Thymus (tissue), 11 donors: ENCODE measurements around the gene SLC4A5. TPM values are rescaled to one million over a fixed set of nuclear protein-coding genes. Genes with fewer than 3 reads are reported as not detected.

Experiments
- DNase-seq, 9 donors: peaks; one replicate each; pipeline ENCODE4 v3.0.0-alpha.2; 2013; ENCODE audit warnings: low spot score in 9 of 9, low read depth in 6 of 9, missing footprints in 1 of 9
- H3K27ac ChIP-seq, 2 donors: one replicate each; pipeline ENCODE4 v1.5.1; 2013; ENCODE audit warnings: control low read depth in 1 of 2, low read depth in 1 of 2, low read length in 1 of 2, mild to moderate bottlenecking in 1 of 2, moderate library complexity in 1 of 2
- H3K27me3 ChIP-seq, 2 donors: one replicate each; pipeline ENCODE4 v1.5.1; 2013; ENCODE audit warnings: low read length in 1 of 2; ENCODE audit not compliant: control insufficient read depth in 2 of 2, insufficient read depth in 1 of 2
- H3K36me3 ChIP-seq, 2 donors: one replicate each; pipeline ENCODE4 v1.5.1; 2013; ENCODE audit warnings: low read length in 1 of 2, mild to moderate bottlenecking in 1 of 2, moderate library complexity in 1 of 2; ENCODE audit not compliant: control insufficient read depth in 2 of 2, insufficient read depth in 2 of 2
- H3K4me1 ChIP-seq, 2 donors: one replicate each; pipeline ENCODE4 v1.5.1; 2013; ENCODE audit warnings: low read length in 2 of 2; ENCODE audit not compliant: control insufficient read depth in 2 of 2, insufficient read depth in 2 of 2
- H3K4me3 ChIP-seq, 2 donors: one replicate each; pipeline ENCODE4 v1.5.1; 2013; ENCODE audit warnings: low read length in 2 of 2, control low read depth in 1 of 2, mild to moderate bottlenecking in 1 of 2
- H3K9me3 ChIP-seq, 2 donors: one replicate each; pipeline ENCODE4 v1.5.1; 2013; ENCODE audit warnings: low read length in 1 of 2, mild to moderate bottlenecking in 1 of 2; ENCODE audit not compliant: control insufficient read depth in 2 of 2, insufficient read depth in 1 of 2
- WGBS: extraction: QIAGEN DNeasy Blood & Tissue Kit; methylation state at CpG from one replicate; pipeline ENCODE4 v1.1.7; 2013; 5-methylcytosine and 5-hydroxymethylcytosine counted together
- polyA plus RNA-seq: library from polyadenylated mRNA; stranded (reverse); fragments of 200-250 nt; gene quantifications from one replicate; pipeline ENCODE4 v1.2.3, GENCODE V29; 2013
- total RNA-seq: library from RNA; stranded (reverse); fragments of 120-200 nt; gene quantifications from one replicate; pipeline ENCODE4 v1.2.4, GENCODE V29; 2013
- donor health status: healthy.

SLC4A5 gene
- total and polyA plus RNA-seq, 2 donors = 0.85 to 2.5 TPM

- H3K27me3 ChIP-seq = no peaks in the 10 kb centered on the region
- H3K9me3 ChIP-seq = no peaks in the 10 kb centered on the region
- H3K27ac ChIP-seq = no peak overlapping the region
- DNase-seq = no peak
- WGBS = 97% methylated on average over 7 of the region's 7 CpGs
- no peaks in the 10 kb centered on the region for H3K4me1 ChIP-seq
- peaks cover 65% of the 10 kb centered on the region in 2 donors for H3K36me3 ChIP-seq
- H3K4me3 ChIP-seq = no peak overlapping the region
Observed at GRCh38 chr2:74369976-74370375, 26.8 kb upstream of the SLC4A5 start.

- peaks cover 74 to 80% of the 10 kb centered on the region in 2 donors for H3K36me3 ChIP-seq
- H3K9me3 ChIP-seq = no peaks in the 10 kb centered on the region
- H3K27me3 ChIP-seq = no peaks in the 10 kb centered on the region
- no peak overlapping the region for H3K27ac ChIP-seq
- DNase-seq = no peak
- WGBS = 96% methylated on average over 5 of the region's 5 CpGs
- no peaks in the 10 kb centered on the region for H3K4me1 ChIP-seq
- no peak overlapping the region for H3K4me3 ChIP-seq
Observed at GRCh38 chr2:74368499-74368898, 25.3 kb upstream of the SLC4A5 start.

- Histone ChIP-seq H3K4me1 (no peaks in the 10 kb centered on the region), H3K4me3 (no peak overlapping the region), H3K9me3 (no peaks in the 10 kb centered on the region), H3K36me3 (peaks cover 80 to 87% of the 10 kb centered on the region in 2 donors), H3K27ac (no peak overlapping the region), H3K27me3 (no peaks in the 10 kb centered on the region)
- WGBS = 99% methylated on average over 7 of the region's 7 CpGs
- DNase-seq = no peak
Observed at GRCh38 chr2:74367789-74368188, 24.6 kb upstream of the SLC4A5 start.

GRCh38 chr2:74366036-74366435 lies 22.8 kb upstream of the SLC4A5 start:
- H3K27ac ChIP-seq = no peak overlapping the region
- DNase-seq = no peak
- peaks cover 93 to 99% of the 10 kb centered on the region in 2 donors for H3K36me3 ChIP-seq
- no peaks in the 10 kb centered on the region for H3K9me3 ChIP-seq
- WGBS = over 99% methylated on average over 3 of the region's 3 CpGs
- H3K4me3 ChIP-seq = no peak overlapping the region
- no peaks in the 10 kb centered on the region for H3K27me3 ChIP-seq
- no peaks in the 10 kb centered on the region for H3K4me1 ChIP-seq

- Histone ChIP-seq H3K36me3 (peaks cover 90 to 98% of the 10 kb centered on the region in 2 donors), H3K9me3 (no peaks in the 10 kb centered on the region), H3K27me3 (no peaks in the 10 kb centered on the region), H3K27ac (no peak overlapping the region), H3K4me1 (no peaks in the 10 kb centered on the region), H3K4me3 (no peak overlapping the region)
- no peak for DNase-seq
- WGBS = 97% methylated on average over 8 of the region's 8 CpGs
Observed at GRCh38 chr2:74364533-74365505, 21.6 kb upstream of the SLC4A5 start.

- Histone ChIP-seq H3K9me3 (no peaks in the 10 kb centered on the region), H3K36me3 (peaks cover 75 to 88% of the 10 kb centered on the region in 2 donors), H3K4me3 (no peak overlapping the region), H3K4me1 (no peaks in the 10 kb centered on the region), H3K27me3 (no peaks in the 10 kb centered on the region), H3K27ac (no peak overlapping the region)
- 96% methylated on average over 11 of the region's 11 CpGs for WGBS
- DNase-seq = no peak
Observed at GRCh38 chr2:74361327-74361726, 18.1 kb upstream of the SLC4A5 start.

- Histone ChIP-seq H3K4me3 (no peak overlapping the region), H3K27ac (no peak overlapping the region), H3K27me3 (no peaks in the 10 kb centered on the region), H3K36me3 (peaks cover 46 to 55% of the 10 kb centered on the region in 2 donors), H3K4me1 (no peaks in the 10 kb centered on the region), H3K9me3 (no peaks in the 10 kb centered on the region)
- DNase-seq = no peak
Observed at GRCh38 chr2:74357627-74358026, 14.4 kb upstream of the SLC4A5 start.

GRCh38 chr2:74349889-74350288 lies 6.7 kb upstream of the SLC4A5 start:
- 95% methylated on average over 4 of the region's 4 CpGs for WGBS

GRCh38 chr2:74347742-74348141 lies 4.5 kb upstream of the SLC4A5 start:
- DNase-seq = no peak
- WGBS = 97% methylated on average over 3 of the region's 3 CpGs
- no peaks in the 10 kb centered on the region for H3K4me1 ChIP-seq
- peaks cover 0 to 3% of the 10 kb centered on the region in 2 donors for H3K27me3 ChIP-seq
- H3K27ac ChIP-seq = no peak overlapping the region
- no peak overlapping the region for H3K4me3 ChIP-seq
- no peaks in the 10 kb centered on the region for H3K9me3 ChIP-seq
- no peaks in the 10 kb centered on the region for H3K36me3 ChIP-seq

More at GRCh38 chr2:74349889-74350288, 6.7 kb upstream of the SLC4A5 start:
- no peak overlapping the region for H3K27ac ChIP-seq
- no peak overlapping the region for H3K4me3 ChIP-seq
- peaks cover 0 to 3% of the 10 kb centered on the region in 2 donors for H3K27me3 ChIP-seq
- H3K36me3 ChIP-seq = no peaks in the 10 kb centered on the region
- no peaks in the 10 kb centered on the region for H3K4me1 ChIP-seq
- no peaks in the 10 kb centered on the region for H3K9me3 ChIP-seq
- no peak for DNase-seq
